SK-N-SH treated with all-trans-retinoic acid at 6 μM for 48 hours (cell line): ENCODE data around the gene ST6GALNAC2.

Experiments
- ARNTL ChIP-seq: fragments of 450-650 bp; formaldehyde crosslinking; IDR thresholded peaks from 2 replicates; pipeline ENCODE4 v1.5.0; 2020; ENCODE audit warnings: low read depth, mild to moderate bottlenecking, moderate library complexity, borderline replicate concordance
- BACH2 ChIP-seq: fragments of 250-450 bp; sonication (Bioruptor Pico); IDR thresholded peaks from 2 replicates; pipeline ENCODE4 v1.9.0; 2021; ENCODE audit warnings: mild to moderate bottlenecking, borderline replicate concordance
- RARB ChIP-seq: fragments of 250-450 bp; sonication (Bioruptor Pico); IDR thresholded peaks from 2 replicates; pipeline ENCODE4 v1.8.0; 2021; ENCODE audit warnings: mild to moderate bottlenecking, moderate library complexity
- ZFP3 ChIP-seq: fragments of 250-450 bp; sonication (Bioruptor Pico); IDR thresholded peaks from 2 replicates; pipeline ENCODE4 v1.5.0; 2020; ENCODE audit warnings: mild to moderate bottlenecking, moderate library complexity
- TF ChIP-seq, protein P1 (sequence below): fragments of 250-450 bp; sonication (Bioruptor Pico); IDR thresholded peaks from 2 replicates; pipeline ENCODE4 v1.5.0; 2020; ENCODE audit warnings: mild to moderate bottlenecking, moderate library complexity

DNA sequence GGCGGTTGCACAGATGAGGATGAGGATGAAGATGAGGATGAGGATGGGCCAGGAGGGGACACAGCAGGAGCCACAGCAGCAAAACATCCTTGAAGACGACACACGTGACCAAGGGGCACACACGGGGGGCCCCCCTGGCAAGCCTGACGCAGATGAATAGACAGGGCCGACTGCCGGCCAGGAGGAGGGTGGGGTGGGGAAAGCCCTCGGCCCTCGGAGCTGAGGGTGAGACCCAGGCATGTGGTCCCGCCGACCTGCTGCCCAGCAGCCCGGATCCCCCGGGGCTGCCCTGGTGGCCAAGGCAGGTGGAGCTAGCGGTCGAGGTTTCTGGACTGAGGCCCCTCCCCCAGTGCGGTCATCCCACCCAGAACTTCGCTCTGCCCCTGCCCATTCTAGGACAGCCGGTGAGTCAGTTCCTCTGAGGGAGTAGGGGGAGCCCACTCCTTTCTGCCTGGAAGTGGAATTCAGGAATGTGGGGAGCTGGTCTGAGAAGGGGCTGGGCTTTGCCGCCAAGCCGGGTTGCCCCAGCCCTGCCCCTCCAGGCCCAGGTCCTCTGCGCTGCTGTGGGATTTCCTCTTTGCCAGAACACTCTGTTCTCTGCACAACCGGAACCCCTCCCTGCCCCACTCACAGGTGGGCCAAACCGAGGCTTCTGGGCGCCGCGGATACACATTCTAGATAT lies 58.1 kb downstream of the ST6GALNAC2 start:
- no peak for TF ChIP-seq RARB (CRISPR knock-in tag)
- TF ChIP-seq, protein P1, sequence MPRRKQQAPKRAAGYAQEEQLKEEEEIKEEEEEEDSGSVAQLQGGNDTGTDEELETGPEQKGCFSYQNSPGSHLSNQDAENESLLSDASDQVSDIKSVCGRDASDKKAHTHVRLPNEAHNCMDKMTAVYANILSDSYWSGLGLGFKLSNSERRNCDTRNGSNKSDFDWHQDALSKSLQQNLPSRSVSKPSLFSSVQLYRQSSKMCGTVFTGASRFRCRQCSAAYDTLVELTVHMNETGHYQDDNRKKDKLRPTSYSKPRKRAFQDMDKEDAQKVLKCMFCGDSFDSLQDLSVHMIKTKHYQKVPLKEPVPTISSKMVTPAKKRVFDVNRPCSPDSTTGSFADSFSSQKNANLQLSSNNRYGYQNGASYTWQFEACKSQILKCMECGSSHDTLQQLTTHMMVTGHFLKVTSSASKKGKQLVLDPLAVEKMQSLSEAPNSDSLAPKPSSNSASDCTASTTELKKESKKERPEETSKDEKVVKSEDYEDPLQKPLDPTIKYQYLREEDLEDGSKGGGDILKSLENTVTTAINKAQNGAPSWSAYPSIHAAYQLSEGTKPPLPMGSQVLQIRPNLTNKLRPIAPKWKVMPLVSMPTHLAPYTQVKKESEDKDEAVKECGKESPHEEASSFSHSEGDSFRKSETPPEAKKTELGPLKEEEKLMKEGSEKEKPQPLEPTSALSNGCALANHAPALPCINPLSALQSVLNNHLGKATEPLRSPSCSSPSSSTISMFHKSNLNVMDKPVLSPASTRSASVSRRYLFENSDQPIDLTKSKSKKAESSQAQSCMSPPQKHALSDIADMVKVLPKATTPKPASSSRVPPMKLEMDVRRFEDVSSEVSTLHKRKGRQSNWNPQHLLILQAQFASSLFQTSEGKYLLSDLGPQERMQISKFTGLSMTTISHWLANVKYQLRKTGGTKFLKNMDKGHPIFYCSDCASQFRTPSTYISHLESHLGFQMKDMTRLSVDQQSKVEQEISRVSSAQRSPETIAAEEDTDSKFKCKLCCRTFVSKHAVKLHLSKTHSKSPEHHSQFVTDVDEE (CRISPR knock-in tag) = no peak
- no peak for TF ChIP-seq BACH2 (CRISPR knock-in tag)
- no peak for TF ChIP-seq ZFP3 (CRISPR knock-in tag)
- no peak for TF ChIP-seq ARNTL (CRISPR knock-in tag)
